HG02981 (cell line): Measurements from ENCODE around the gene EVC.
"Not testable (repeated sequence)": the region's sequence is repeated elsewhere in the genome, so short reads cannot be mapped to it uniquely, and the experiment has no call there.

Source experiments
- ATAC-seq: cut with Tn5 transposase; IDR thresholded peaks from one replicate; pipeline ENCODE4 v1.9.1; 2021; ENCODE audit warnings: mild to moderate bottlenecking, moderate library complexity; ENCODE audit not compliant: unreplicated experiment

Gene EVC

GRCh38 chr4:5707778-5708448 is 3.1 kb upstream of the EVC start:
- ATAC-seq: no peak

- ATAC-seq: no peak
Measured at GRCh38 chr4:5708449-5709206, 2.4 kb upstream of the EVC start, which contains the start of gene EVC2. TSS of gene EVC2 (minus strand) at chr4:5708559. CDS start at chr4:5708513, 46 bp downstream.

- no peak for ATAC-seq
Measured at GRCh38 chr4:5709207-5709575, 1.8 kb upstream of the EVC start.

GRCh38 chr4:5710065-5710960 is 688 bp upstream of the EVC start:
- ATAC-seq: no peak

- ATAC-seq: no peak
Measured at GRCh38 chr4:5711479-5712184, 631 bp downstream of the EVC start.

- ATAC-seq: no peak
Measured at GRCh38 chr4:5712517-5712916, 1.5 kb downstream of the EVC start.

GRCh38 chr4:5712931-5713330 is 1.9 kb downstream of the EVC start:
- no peak for ATAC-seq

GRCh38 chr4:5713861-5714260 is 2.9 kb downstream of the EVC start:
- no peak for ATAC-seq

GRCh38 chr4:5715357-5715756 is 4.4 kb downstream of the EVC start:
- no peak for ATAC-seq

- no peak for ATAC-seq
Measured at GRCh38 chr4:5716391-5716790, 5.4 kb downstream of the EVC start.

- ATAC-seq: no peak
Measured at GRCh38 chr4:5717449-5718158, 6.6 kb downstream of the EVC start.

GRCh38 chr4:5718411-5718810 is 7.4 kb downstream of the EVC start:
- ATAC-seq: no peak

- ATAC-seq: no peak
Measured at GRCh38 chr4:5719350-5720055, 8.5 kb downstream of the EVC start.

GRCh38 chr4:5720157-5720850 is 9.3 kb downstream of the EVC start:
- no peak for ATAC-seq

GRCh38 chr4:5720980-5721379 is 10.0 kb downstream of the EVC start:
- no peak for ATAC-seq

- ATAC-seq: no peak
Measured at GRCh38 chr4:5721923-5722322, 10.9 kb downstream of the EVC start.

GRCh38 chr4:5722328-5722727 is 11.3 kb downstream of the EVC start:
- ATAC-seq: no peak

- ATAC-seq: no peak
Measured at GRCh38 chr4:5724377-5724776, 13.4 kb downstream of the EVC start.

- not testable (repeated sequence) for ATAC-seq
Measured at GRCh38 chr4:5728412-5728811, 17.4 kb downstream of the EVC start.
